CD4-positive, alpha-beta T cell treated with Interleukin-4 for 4 hours (primary cell): Measurements from ENCODE around the gene MINDY4B.

Source experiments
- DNase-seq: peaks from one replicate; pipeline ENCODE4 v3.0.0-alpha.2; 2020

The MINDY4B gene

GRCh38 chr3:150905339-150905738 is at the start of gene MINDY4B:
MINDY4B (minus strand) TSS chr3:150905439; CDS start chr3:150905439, 0 bp downstream.
- DNase-seq = no peak

DNA sequence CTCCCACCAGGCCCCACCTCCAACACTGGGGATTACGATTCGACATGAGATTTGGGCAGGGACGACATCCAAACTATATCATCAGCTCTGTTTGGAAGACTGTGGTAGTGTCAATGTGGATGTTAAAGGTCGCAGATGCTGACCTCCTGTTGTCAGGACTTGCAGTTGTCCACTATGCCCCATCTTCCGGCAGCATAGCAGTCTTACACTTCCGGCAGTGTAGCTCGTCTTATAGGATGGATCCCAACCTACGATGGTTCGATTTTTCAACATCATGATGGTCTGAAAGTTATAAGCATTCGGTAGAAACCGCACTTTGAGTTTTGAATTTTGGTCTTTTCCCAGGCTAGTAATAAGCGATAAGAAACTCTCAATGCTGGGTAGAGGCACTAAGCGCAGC is 46.7 kb upstream of the MINDY4B start:
- DNase-seq = no peak

DNA sequence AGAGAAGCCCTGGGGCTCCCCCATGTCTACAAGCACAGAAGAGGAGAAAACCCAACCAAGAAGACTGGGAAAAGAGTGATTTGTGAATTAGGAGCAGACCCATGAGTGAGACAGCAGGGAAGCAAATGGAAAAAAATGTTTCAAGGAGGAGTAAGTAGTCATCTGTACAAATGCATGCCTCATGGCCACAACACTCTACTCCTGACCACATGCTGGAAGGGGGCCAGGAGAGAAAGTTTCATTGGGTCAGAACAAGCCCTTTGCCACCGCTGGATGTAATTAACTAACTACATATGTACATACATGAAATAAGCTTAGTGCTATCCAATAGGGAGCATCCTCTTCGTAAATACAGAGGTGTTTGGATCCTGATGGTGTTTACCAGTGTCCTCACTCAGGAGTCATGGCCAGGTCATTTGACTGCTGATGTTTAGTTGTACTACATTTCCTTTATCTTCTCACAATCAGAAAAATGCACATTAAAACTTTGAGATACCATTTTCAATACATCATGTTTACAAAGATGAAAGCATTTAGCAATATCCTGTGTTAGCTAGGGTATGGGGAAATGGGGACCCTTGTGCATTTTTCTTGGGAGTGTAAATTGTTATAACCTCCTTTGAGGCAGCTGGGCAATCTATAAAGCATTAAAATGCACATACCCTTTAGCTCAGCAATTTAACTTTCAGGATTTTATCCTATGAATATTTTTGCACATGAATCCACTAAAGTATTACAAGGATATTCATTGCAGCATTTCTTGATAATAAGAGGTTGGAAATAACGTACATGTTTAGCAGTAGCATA is 40.2 kb upstream of the MINDY4B start:
- DNase-seq = no peak

- DNase-seq = no peak
Observed at GRCh38 chr3:150942221-150942620, 37.0 kb upstream of the MINDY4B start.

- no peak for DNase-seq
Observed at GRCh38 chr3:150936693-150937092, 31.5 kb upstream of the MINDY4B start.

DNA sequence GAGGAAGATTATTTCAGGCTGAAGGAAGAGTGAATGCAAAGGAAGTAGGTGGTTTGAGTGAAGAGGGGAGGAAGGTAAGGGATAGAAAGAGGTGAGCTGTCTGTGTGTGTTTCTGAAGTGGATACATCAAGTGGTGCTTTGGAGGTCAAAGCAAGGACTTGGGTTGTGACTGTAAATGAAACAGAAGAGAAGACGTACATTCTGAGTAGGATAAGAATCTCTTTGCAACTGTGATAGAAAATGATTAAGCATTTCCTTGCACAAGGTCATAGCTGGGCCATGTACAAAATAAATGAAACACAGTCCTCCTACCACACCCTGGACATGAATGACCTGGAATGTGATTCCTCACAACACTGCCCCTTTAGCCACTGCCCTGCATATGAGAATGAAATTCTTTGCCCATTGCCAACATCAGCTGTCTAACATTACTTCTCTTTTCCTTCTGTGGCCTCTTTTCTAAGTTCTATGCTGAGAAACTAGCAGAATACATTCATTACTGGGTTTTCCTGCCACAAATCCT is 28.3 kb upstream of the MINDY4B start:
- no peak for DNase-seq

DNA sequence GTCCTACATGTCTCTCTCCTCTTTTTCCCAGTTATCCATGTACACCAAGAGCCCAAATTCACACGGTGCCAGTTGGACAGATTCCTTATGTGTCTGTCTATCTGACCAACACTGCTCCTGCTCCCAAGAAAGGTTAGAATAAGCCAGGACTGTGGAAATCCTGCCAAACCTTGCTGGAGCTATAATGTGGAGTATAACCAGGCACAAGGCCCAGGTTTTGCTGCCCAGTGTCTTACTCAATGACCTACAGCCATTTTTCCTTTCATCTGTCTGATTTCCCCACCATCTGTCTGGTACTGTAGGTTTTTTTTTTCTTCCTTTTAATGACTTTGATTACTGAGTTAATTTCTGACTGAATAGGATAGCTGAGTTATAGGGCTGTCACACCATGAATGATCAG is 26.5 kb upstream of the MINDY4B start:
- DNase-seq = no peak

DNA sequence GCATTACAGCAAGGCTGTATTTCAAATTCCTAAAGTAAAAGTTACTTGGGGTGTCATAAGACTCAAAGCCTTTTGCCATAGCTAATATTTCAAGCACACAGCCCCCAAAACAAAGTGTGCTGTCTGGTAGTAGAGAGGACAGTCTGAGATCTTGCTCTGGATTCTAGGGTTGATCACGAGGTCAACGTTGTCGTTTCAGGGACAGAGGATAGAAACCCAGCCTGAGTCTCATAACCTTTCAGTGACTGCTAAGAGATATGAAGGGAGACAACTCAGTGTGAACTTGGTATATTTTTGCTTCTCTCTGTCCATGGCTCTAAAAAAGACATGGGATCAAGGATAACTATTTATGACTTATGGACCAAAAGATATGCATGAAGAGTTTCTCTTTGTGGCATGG is 25.6 kb upstream of the MINDY4B start:
- no peak for DNase-seq

- no peak for DNase-seq
Observed at GRCh38 chr3:150928234-150928633, 23.0 kb upstream of the MINDY4B start.

- no peak for DNase-seq
Observed at GRCh38 chr3:150926328-150926727, 21.1 kb upstream of the MINDY4B start.

DNA sequence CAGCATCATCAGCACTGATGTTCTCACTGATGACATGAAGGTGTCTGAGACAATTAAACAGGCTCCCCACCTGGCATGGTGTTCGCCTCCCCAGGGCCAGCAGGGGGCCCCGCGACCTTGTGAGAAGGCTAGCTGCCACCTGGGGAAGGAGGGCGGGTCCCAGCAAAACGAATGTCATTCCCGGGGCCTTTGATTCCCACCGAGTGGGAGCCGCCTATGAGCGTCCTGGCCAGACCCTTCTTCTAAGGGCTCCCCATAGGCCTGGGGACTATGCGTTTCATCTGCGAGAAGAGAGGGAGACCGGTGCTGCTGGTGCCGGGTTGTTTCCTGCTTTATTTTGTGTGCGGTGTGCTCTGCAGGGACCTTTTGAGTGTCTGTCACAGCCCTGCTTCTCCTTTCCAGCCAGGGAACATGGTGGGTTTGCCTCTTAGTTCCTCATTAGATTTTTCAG is 20.5 kb upstream of the MINDY4B start:
- DNase-seq = peak; percentile 14

GRCh38 chr3:150922611-150923010 is 17.4 kb upstream of the MINDY4B start:
- no peak for DNase-seq

GRCh38 chr3:150921209-150921608 is 16.0 kb upstream of the MINDY4B start:
- DNase-seq = no peak

- no peak for DNase-seq
Observed at GRCh38 chr3:150920236-150920635, 15.0 kb upstream of the MINDY4B start.

GRCh38 chr3:150917951-150918350 is 12.7 kb upstream of the MINDY4B start:
- DNase-seq = no peak

- no peak for DNase-seq
Observed at GRCh38 chr3:150913133-150913922, 8.1 kb upstream of the MINDY4B start.

GRCh38 chr3:150912501-150912900 is 7.3 kb upstream of the MINDY4B start:
- no peak for DNase-seq

GRCh38 chr3:150911771-150912170 is 6.5 kb upstream of the MINDY4B start:
- DNase-seq = no peak

- no peak for DNase-seq
Observed at GRCh38 chr3:150906461-150906860, 1.2 kb upstream of the MINDY4B start.

- no peak for DNase-seq
Observed at GRCh38 chr3:150905746-150906145, 507 bp upstream of the MINDY4B start.

DNA sequence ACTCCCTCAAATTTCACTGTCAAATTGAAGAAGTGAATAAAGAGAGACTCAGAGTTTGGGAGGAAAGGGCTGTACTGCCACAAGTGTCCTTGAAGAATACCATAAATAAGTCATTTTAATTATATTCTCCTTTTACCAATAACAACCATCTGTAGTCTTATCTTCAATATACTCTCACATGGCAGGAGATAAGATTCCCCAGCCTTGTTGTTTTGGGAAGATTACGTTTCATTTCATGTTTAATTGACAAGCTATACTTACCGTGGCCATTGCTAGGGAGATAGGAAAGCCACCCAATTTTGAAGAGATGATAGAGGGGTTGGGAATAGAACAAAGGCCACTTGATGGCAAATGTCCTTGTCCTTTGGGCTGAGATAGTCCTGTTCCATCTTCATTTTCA is 2.3 kb downstream of the MINDY4B start:
- DNase-seq = no peak

- DNase-seq = no peak
Observed at GRCh38 chr3:150901793-150902192, 3.4 kb downstream of the MINDY4B start.

DNA sequence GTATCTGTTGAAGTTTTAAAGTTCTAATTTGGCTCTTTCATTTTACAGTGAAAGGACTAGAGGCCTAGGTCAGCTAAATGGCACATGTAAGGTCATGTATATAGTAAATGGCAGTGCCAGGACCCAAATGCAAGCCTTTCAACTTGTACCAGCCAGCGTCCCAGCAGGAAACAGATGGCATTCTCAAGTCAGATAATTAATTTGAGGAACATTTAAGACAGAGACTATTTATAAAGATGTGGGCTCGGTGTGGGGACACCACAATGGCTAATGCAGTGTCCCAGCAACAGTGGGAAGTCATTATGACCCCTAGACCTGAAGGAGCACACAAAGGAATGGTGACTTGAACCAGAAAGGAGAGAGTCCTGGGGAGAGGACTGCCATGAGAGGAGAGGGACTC is 6.1 kb downstream of the MINDY4B start:
- DNase-seq = no peak
